Ureter (tissue), 1 donor: ENCODE measurements around the gene GPR17. TPM values are rescaled to one million over a fixed set of nuclear protein-coding genes. Genes with fewer than 3 reads are reported as not detected.
A peak's percentile ranks its signal among the peaks of the same experiment; 100 is the strongest.

ENCODE experiments used
- DNase-seq: peaks from one replicate; pipeline ENCODE4 v3.0.0-alpha.2; 2020; ENCODE audit warnings: low spot score
- total RNA-seq: library from RNA; stranded (reverse); gene quantifications from one replicate; pipeline ENCODE4 v1.2.4, GENCODE V29; 2023
- donor health status: DM: yes; HTN: yes; CAD: no.

The GPR17 gene
- total RNA-seq, 1 donor from 2014 or later = not detected

DNA sequence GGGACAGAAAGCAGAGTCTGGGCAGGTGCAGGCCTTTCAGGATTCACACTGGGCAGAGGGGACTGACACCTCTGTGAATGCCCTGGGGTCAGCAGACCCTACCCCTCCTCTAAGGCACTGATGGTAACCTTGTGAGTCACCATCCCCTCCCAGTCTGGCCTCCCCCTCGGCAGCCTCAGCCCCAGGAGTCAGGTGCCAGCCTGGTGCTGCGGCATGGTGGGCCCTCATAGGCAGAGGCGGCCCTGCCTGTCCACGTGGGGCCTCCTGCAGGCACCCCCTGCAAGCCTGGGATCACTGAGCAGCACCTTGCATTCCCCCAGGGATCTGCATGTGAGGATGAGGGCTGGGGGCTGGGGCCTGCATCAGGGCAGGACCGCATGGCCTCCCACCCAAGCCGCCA, 4.8 kb upstream of the GPR17 start:
- no peak for DNase-seq

DNA sequence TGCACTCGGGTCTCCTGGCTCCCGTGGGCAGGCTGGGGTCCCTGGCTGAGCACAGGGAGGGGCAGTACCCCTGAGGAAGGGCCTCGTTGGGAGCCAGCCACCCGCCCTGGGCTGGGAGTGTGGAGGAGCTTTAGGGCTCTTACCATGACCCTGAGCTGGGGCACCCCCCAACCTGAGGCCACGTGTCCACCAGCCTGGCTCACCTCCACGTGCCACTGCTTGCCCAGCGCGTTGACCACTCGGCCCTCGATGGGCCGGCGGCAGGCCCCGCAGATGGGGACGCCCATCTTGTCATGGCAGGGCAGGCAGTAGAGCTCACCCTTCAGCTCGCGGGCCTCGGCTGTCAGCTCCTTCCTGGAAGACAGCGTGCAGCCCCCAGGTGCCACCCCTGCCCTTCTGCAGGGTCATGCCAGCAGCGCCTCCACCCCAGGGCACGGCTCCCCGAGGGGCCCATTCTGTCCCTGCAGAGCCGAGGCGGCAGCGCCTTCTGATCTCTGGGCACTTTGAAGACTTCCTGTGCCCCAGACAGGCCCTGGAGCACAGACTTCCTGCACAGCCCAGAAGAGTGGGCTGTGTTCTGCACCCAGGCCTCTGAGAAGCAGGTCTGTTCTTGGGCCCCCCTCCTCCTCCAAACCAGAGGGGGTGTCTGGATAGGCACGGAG, 4.0 kb upstream of the GPR17 start:
- no peak for DNase-seq

DNA sequence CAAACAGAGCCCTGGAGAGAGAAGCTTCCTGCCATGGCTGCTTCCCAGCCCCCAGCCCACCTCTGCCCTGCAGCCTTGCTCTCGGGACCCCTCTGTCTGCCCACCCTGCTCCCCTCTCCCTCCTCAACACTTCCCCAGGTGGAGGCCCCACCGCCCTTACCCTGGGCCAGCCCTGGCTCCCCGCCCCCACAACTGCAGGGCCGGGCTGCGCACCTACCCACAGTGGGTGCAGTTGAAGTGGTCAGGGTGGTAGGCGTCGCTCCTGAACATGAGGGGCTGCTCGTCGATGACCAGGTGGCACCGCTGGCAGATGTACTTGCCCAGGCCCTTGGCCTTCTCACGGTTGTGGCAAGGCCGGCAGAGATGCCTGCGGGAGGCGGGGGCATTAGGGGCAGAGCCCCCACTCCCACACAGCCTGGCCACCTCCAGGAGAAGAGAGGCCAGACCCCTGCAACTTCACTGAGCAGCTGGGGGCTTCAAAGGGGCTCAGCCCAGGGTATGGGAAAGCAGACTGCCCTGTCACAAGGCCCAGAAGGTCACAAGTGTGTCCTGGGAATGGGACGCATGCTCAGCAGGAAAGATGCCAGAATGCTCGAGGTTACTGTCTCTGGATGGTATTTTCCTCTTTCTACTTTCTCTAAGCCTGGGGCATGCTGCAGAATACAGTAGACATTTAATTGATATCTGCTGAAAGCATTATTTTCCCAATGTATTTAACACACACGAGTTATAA, 3.1 kb upstream of the GPR17 start:
- no peak for DNase-seq

DNA sequence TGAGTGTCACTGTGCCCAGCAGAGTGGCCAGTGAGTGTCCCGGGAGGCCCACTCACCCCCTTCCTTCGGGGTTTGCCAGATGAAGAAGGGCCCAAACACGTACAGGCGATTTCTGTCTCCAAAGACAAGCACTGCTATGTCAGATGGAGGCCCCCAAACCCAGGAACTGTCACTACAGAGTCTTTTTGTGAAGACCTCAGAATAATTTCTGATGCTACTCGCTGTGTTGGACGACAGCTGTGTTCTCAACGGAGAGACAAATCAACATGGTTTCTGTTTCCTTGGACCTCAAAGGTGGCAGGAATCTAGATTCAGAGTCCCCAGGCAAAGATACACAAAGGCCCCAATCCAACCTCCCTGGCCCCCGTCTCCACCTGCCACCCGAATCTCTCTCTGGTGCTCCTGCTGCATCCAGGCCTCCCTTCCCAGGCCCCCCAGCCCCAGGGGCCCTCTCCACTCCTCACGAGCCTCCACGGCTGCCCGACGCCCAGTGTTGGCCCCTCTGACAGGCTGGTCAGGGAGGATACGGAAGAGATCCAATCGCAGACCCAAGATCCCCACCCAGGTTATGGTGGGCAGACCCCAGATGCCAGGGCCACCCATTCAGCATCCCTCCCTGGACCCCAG, 2.4 kb upstream of the GPR17 start:
- no peak for DNase-seq

DNA sequence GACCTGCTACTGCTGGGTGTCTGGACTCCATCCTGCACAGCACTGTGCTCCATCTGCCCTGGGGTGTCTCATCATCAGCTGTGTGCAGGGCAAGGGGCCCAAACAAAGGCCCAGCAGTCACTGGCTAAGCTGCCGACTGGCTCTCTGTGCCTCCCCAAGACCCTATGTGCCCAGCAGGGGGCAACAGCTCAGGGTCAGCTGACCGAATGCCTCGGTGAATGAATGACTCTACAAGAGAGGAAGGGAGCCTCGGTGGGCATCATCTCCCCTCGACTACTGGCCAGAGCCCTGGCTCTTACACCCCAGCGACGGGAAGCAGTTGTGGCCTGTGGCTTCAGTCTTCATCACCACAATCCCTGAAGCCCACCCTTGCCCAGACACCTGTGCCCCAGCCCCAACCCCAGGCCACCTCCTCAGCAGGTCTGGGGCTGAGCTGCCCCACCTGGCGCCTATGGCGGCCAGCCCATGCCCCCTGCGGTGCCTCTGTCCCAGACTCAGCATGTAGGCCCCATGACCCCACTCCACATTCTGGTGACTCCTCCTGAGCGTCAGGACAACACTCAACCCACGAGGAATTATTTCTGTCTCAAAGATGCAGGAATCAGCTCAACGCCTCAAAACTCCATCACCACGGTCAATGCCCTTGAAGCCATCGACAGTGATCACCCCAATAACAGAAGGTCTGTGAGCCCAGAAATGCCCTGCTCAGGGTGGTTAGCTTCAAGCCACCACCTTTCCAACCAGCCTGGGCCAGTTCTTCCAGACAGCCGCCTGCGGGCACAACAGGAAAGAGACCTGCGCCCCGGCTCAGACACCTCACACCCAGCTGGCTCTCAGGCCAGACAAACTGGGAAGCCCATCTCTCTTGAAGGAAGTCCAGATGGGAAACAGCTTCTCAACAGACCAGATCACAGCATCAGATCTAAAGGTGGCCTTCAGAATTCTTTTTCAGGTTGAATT, 1.6 kb upstream of the GPR17 start:
- no peak for DNase-seq

DNA sequence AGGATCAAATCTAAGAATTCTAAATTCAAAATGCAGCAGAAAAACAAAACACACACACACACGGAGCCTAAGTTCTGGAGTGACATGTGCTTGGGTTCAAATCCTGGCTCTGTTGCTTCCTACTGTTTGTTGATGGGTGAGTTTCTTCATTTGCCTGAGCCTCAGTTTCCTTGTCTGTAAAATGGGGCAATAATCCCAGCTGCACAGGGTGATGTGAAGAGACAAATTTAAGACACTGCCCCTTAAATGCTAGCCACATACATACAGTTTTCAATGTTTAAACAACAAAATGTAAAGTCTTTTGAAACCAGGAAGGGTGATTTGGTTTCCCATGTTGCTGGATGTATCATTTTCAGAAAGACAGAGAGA, 943 bp upstream of the GPR17 start:
- DNase-seq = no peak

DNA sequence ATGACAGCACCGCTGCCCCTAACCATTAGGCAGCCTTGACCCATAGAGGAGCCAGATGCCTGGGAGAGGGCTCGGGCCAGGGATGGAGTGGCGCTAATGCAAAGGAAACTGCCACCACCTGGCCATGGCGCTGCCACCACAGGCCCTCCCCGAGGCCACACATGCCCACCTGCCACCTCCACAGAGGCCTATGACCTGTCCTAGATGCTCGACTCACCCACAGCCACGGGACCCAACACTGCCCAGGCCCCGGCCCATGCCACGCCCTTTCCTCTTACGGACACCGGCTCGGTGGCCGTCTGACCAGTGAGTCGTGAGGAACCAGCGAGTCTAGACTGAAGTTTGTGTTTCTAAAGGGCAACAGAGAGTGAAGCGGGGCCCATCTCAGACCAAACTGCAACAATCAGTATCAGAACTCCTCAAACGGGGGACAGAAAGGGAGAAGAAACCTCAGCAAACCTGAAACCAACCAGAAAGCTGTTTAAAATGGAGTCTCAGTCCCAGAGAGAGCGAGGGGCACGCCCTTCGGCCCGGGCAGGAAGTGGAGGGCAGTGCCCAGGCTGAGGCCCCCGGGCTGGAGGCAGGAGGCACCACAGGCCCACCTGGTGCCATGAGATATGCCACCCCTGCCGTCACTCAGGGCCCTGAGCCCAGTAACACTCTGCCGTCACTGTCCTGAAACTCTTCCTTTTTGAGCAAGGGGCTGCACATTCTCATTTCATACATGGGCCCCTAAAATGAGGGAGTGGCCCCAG, 711 bp downstream of the GPR17 start:
- DNase-seq = no peak

DNA sequence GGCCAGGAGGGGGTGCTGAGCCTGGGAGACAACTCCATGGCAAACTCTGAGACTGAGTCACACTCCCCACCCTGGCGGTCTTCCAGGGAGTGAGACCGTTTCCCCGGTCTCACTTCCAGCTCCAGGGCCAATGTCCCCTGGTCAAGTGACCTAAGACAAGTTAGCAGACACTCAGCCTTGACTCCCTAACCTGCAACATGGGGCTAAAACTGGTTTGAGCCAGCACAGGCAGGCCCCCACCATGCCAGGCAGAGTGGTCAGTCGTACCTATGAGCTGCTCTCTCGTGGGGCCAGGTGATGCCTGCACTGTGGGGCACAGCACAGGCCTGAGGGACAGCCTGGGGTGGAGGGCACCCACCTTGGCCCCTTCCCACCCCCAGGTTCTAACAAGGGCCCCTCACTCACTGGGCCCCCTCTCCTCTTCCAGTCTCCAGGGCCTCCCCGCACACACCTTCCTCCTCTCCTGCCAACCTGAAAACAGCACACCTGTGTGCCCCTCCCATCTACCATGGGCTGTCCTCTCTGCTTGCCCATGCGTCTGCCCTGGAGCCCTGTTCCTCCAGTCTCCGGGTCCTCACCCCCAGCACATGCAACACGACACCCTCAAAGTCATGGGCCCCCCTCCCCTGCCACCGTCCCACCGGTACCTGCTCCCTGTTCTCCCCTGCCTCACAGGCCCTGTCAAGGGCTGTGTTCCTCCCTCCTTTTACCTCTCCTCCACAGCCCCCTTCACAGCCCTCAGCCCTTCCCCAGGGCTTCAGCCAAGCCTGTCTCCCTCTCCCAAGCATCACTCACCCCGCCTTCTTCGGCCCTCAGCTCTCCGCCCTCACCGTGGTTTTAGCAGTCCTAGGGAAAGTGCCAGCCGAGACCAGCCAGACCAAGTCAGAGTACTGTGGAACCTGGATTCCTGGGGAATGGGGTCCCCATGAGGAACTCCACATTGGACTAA, 1.6 kb downstream of the GPR17 start:
- DNase-seq = no peak

DNA sequence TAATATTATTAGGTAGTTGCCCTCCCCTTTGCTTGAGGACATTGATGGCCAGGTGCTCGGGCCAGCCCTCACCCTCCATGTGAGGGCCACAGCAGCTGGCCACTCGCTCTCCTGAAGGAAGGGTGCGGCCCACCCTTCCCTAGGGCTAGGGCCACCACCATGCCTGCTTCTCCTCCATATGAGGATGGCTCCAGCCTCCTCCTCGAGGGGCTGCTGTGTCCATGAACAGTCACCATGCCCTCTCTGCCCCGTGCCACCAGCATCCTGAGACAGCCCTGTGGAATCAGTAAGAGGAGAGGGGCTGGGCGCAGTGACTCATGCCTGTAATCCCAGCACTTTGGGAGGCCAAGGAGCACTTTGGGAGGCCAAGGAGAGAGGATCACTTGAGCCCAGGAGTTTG, 2.4 kb downstream of the GPR17 start:
- no peak for DNase-seq

DNA sequence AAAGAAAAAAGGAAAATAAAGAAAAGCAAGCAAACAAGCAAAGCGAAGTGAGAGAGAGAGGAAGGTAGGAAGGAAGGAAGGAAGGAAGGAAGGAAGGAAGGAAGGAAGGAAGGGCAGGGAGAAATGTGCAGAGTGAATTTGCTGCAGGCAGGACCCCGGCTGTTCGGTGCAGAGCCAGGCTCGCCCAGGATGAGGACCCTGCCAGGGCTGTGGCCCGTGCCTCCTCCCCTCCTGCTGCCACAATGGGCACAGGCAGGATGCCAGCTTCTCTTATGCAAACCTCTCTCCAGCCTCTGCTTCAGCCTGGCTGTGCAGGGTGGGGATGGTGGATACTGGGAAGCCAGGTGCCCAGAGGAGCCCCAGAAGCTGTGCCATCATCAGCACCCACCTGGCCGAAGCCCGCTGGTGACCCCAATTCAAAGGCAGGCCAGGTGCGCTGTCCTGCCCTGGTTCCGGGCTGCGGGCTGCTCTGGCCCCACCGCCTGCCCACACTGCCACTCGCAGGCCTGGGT, 3.2 kb downstream of the GPR17 start:
- no peak for DNase-seq

DNA sequence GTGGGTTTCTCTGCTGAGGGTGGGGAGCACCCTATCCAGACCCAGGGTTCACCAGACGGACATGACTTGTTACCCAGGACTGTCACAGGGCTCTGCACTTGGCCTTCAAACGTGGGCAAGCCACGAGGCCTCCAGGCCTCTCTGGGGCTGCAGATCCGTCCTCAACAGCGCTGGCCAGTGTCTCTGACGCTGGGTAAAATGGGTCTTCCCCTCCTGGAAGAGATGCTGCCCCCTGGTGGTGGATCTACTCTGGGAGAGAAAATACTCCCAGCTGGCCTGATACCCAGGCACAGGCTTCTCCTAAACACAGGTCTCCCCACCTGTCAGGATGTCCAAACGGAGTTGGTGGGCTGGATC, 3.7 kb downstream of the GPR17 start:
- peak; percentile 89 for DNase-seq

DNA sequence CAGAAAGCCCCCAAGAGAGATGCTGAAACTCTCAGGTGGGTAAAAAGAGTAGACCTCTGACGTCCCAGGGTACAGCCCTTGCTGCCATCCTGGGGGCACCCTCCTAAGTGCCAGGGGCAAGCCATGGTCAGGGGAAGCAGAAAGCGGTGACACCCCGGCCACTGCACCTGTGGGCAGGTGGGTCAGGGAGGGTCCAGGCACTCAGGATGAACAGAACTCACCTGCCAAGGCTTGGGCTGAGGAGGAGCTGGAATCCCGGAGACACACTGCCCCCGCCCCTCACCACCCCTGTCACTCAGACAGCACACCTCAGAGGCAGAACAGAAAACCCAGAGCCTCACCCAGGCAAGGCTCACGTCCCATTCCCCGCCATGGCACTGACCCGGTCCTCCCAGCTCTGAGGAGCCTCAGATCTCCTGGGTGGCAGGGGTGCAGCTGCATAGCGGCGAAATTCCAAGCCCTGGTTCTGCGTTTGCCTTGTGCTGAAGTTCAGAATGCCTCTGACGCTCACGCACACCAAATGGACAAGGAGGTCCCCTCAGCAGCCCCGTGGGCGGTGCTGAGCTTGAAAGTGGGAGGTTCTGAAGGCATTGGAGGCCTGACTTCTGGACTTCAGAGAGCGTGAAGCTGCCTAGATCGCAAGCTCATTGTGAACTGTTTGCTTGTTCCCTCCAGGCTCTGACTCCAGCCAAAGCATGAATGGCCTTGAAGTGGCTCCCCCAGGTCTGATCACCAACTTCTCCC, 4.3 kb downstream of the GPR17 start:
- no peak for DNase-seq

DNA sequence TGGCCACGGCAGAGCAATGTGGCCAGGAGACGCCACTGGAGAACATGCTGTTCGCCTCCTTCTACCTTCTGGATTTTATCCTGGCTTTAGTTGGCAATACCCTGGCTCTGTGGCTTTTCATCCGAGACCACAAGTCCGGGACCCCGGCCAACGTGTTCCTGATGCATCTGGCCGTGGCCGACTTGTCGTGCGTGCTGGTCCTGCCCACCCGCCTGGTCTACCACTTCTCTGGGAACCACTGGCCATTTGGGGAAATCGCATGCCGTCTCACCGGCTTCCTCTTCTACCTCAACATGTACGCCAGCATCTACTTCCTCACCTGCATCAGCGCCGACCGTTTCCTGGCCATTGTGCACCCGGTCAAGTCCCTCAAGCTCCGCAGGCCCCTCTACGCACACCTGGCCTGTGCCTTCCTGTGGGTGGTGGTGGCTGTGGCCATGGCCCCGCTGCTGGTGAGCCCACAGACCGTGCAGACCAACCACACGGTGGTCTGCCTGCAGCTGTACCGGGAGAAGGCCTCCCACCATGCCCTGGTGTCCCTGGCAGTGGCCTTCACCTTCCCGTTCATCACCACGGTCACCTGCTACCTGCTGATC, 4.9 kb downstream of the GPR17 start:
- DNase-seq = no peak

DNA sequence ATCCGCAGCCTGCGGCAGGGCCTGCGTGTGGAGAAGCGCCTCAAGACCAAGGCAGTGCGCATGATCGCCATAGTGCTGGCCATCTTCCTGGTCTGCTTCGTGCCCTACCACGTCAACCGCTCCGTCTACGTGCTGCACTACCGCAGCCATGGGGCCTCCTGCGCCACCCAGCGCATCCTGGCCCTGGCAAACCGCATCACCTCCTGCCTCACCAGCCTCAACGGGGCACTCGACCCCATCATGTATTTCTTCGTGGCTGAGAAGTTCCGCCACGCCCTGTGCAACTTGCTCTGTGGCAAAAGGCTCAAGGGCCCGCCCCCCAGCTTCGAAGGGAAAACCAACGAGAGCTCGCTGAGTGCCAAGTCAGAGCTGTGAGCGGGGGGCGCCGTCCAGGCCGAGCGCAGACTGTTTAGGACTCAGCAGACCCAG, 5.4 kb downstream of the GPR17 start:
- DNase-seq = no peak

DNA sequence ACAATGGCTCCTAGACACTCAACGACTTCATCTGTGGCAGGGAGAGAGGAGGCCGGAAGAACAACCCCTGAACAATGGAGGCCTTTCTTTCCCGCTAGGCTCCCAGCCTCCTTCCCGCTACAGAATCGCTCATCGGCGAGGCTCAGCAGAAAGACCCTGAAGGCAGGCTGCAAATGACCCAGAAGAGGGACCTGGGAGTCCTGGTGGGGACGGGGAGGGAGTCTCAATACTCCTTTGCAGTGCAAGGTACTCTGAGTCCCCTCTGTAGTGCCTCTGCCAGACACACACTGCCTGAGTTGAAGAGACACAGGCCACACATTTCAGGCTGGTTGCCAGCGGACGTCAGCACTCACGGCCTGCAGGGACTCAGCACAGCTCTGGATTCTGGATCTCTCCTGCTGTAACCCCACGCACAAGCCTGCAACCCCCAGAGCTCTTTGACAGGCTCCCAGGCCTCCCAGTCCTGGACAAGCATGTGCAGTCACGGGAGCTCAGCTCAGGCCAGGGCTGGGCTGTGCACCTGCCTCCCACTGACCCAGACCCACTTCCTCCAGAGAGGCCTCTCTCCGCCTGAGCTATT, 6.1 kb downstream of the GPR17 start:
- no peak for DNase-seq

DNA sequence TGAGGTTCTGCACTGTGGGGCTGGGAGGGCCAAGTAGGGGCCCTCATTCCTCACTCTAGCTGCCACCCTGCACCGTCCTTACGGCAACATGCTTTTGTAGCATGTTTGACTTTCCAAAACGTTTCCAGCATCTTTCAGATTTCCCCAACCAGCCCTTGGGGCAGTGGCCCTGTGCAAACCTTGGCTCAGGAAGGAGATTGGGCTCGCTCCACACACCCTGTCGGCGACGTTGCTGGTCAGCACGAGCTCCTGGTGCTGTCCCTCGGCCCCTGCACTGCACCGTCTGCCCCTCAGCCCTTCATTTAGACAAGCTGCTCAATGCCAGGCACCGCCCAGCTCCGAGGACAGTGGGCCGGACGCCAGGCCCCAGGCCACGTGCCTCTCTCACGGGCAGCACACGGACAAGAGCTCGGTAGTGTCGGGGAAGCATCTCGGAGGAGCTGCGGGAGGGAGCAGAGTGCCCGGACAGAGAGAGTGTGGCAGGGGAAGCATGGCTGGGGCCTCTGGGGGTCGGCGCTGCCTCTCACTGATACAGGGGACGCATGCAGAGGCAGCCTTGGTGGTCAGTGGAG, 6.9 kb downstream of the GPR17 start:
- DNase-seq = no peak

DNA sequence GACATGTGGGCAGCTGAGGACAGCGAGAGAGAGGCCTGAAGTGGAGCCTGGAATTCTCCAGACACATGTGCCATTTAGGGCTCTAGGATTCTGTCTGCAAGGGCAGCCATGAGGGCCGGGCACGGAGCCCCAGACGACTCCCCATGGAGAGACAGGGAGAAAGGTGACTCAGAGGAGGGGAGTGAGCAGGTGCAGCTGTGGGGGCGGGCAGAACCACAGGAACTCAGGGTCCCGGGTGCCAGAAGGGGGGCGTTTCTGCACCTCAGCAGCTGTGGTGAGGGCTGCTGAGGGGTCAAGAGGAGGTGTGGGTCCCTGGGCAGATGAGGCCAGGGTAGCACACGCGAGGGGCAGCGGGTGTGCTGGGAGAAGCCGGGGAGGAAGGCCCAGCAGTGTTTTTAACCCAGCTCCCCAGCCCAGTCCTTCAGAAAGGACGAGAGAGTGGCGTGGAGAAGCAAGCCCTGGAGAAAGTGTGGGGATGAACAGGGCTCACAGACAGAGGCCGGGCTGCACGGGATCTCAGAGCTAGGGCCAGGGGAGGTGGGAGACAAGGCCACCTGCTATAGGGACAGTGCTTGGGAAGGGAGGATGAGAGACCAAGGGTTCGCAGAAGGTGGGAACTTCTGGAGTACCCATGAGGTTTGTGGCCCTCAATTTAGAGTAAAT, 7.6 kb downstream of the GPR17 start:
- DNase-seq = no peak
